ENCODE data around the gene SKIDA1.
A peak's percentile ranks its signal among the peaks of the same experiment; 100 is the strongest.
"Not testable (repeated sequence)": the region's sequence is repeated elsewhere in the genome, so short reads cannot be mapped to it uniquely, and the experiment has no call there.

The SKIDA1 gene
- long read RNA-seq = 0 reads

DNA sequence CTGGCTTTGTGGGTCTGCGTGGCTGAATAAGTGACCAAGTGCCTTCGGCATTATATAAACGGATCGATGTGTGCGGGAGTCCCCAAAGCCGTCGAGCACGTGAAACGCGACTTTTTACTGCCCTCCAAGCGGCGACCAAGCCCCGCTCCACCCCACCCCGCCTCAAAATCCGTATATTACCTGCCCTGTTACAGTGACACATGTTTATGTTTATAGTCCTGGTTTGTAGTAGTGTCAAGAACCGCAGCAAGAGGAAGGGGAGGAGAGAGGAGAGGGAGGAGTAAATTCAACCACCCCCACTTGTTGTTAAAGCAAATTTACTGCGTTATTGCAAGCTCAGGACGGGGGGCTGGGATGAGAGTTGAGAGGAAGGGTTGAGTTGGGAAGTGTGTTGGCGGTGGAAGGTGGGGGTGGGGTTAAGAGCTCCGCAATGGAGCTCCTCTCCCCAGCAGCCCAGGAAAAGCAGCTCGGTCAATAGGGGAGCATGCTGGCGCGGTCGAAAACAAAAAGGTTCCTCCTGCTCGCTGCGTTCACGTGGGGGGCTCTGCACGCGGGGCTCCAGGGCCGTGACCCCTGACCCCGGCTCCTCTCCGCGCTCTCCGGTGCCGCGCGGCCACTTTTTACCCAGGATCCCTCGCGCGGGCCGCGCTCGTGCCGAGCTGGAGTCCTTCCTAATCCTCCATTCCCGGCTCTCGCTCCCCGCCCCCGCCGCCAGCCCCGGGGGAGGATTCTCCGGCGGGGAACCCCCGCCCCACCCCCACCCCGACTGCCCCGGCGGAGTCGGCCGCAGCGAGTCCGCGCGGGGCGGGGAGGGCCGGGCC lies at the start of gene SKIDA1:
TSS of gene SKIDA1 (minus strand) at position 316 of the 821 bp plus-strand sequence. CDS start 7,860 bp downstream, outside the sequence.
- Histone ChIP-seq H3K27ac (replicated peaks) (peak within 1 kb of the TSS; percentile 93), H3K27me3 (ENCODE audit: insufficient read depth, poor library complexity, severe bottlenecking) (no peaks in the 10 kb centered on the region), H3K4me3 (replicated peaks; ENCODE audit: insufficient read depth, low read length) (peak within 1 kb of the TSS; percentile 43)
- TF ChIP-seq, protein P1, sequence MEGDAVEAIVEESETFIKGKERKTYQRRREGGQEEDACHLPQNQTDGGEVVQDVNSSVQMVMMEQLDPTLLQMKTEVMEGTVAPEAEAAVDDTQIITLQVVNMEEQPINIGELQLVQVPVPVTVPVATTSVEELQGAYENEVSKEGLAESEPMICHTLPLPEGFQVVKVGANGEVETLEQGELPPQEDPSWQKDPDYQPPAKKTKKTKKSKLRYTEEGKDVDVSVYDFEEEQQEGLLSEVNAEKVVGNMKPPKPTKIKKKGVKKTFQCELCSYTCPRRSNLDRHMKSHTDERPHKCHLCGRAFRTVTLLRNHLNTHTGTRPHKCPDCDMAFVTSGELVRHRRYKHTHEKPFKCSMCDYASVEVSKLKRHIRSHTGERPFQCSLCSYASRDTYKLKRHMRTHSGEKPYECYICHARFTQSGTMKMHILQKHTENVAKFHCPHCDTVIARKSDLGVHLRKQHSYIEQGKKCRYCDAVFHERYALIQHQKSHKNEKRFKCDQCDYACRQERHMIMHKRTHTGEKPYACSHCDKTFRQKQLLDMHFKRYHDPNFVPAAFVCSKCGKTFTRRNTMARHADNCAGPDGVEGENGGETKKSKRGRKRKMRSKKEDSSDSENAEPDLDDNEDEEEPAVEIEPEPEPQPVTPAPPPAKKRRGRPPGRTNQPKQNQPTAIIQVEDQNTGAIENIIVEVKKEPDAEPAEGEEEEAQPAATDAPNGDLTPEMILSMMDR (IDR thresholded peaks at IDR 0.05; ENCODE audit: insufficient read depth, low read length) = no peak
- peak; percentile 46; the same call in 1 of the 2 replicates for TF ChIP-seq POLR2AphosphoS5 (IDR thresholded peaks at IDR 0.05; ENCODE audit: low read depth)
- no peak for TF ChIP-seq GABPA (IDR thresholded peaks at IDR 0.05; ENCODE audit: low read depth)
- TF ChIP-seq, protein P2, sequence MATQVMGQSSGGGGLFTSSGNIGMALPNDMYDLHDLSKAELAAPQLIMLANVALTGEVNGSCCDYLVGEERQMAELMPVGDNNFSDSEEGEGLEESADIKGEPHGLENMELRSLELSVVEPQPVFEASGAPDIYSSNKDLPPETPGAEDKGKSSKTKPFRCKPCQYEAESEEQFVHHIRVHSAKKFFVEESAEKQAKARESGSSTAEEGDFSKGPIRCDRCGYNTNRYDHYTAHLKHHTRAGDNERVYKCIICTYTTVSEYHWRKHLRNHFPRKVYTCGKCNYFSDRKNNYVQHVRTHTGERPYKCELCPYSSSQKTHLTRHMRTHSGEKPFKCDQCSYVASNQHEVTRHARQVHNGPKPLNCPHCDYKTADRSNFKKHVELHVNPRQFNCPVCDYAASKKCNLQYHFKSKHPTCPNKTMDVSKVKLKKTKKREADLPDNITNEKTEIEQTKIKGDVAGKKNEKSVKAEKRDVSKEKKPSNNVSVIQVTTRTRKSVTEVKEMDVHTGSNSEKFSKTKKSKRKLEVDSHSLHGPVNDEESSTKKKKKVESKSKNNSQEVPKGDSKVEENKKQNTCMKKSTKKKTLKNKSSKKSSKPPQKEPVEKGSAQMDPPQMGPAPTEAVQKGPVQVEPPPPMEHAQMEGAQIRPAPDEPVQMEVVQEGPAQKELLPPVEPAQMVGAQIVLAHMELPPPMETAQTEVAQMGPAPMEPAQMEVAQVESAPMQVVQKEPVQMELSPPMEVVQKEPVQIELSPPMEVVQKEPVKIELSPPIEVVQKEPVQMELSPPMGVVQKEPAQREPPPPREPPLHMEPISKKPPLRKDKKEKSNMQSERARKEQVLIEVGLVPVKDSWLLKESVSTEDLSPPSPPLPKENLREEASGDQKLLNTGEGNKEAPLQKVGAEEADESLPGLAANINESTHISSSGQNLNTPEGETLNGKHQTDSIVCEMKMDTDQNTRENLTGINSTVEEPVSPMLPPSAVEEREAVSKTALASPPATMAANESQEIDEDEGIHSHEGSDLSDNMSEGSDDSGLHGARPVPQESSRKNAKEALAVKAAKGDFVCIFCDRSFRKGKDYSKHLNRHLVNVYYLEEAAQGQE (IDR thresholded peaks at IDR 0.05; ENCODE audit: insufficient replicate concordance, low read depth) = no peak
- TF ChIP-seq SPI1 (IDR thresholded peaks at IDR 0.05; ENCODE audit: borderline replicate concordance, low read depth) = peak; percentile 15; the same call in 1 of the 2 replicates
- peak in 1 of 2 experiments; percentile 64 for DNase-seq (ENCODE audit: low read depth in 1 of 2, low spot score in 1 of 2)

DNA sequence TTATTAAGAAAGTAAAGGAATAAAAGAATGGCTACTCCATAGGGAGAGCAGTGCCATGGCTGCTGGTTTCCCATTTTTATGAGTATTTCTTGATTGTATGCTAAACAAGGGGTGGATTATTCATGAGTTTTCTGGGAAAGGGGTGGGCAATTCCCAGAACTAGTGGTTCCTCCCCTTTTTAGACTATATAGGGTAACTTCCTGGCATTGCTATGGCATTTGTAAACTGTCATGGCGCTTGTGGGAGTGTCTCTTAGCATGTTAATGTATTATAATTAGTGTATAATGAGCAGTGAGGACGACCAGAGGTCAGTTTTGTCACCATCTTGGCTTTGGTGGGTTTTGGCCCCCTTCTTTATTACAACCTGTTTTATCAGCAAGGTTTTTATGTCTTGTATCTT lies 49.0 kb upstream of the SKIDA1 start:
- DNase-seq (ENCODE audit: low read depth in 1 of 2, low spot score in 1 of 2); H3K27me3 ChIP-seq (ENCODE audit: insufficient read depth, poor library complexity, severe bottlenecking); H3K4me3 ChIP-seq (replicated peaks; ENCODE audit: insufficient read depth, low read length); H3K27ac ChIP-seq (replicated peaks): not testable (repeated sequence)

DNA sequence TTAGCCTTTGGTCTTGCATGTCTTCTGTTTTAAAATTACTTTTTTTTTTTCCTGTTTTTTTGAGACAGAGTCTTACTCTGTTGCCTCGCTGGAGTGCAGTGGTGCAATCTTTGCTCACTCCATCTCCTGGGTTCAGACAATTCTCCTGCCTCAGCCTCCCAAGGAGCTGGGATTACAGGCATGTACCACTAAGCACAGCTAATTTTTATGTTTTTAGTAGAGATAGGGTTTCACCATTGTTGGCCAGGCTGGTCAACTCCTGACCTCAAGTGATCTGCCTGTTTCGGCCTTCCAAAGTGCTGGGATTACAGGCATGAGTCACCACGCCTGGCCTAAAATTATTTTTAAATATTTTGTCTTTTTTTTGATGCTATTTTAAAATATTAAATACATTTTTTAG lies 47.1 kb upstream of the SKIDA1 start:
- H3K27me3 ChIP-seq (ENCODE audit: insufficient read depth, poor library complexity, severe bottlenecking) = no peaks in the 10 kb centered on the region
- no peak for DNase-seq (ENCODE audit: low read depth in 1 of 2, low spot score in 1 of 2)
- TF ChIP-seq, protein P1 (IDR thresholded peaks at IDR 0.05; ENCODE audit: insufficient read depth, low read length) = no peak
- TF ChIP-seq, protein P2 (IDR thresholded peaks at IDR 0.05; ENCODE audit: insufficient replicate concordance, low read depth) = no peak
- no peak for TF ChIP-seq GABPA (IDR thresholded peaks at IDR 0.05; ENCODE audit: low read depth)
- no peak for TF ChIP-seq SPI1 (IDR thresholded peaks at IDR 0.05; ENCODE audit: borderline replicate concordance, low read depth)
- no peak for TF ChIP-seq POLR2AphosphoS5 (IDR thresholded peaks at IDR 0.05; ENCODE audit: low read depth)
- no peak overlapping the region for H3K27ac ChIP-seq (replicated peaks)
- no peak overlapping the region for H3K4me3 ChIP-seq (replicated peaks; ENCODE audit: insufficient read depth, low read length)

DNA sequence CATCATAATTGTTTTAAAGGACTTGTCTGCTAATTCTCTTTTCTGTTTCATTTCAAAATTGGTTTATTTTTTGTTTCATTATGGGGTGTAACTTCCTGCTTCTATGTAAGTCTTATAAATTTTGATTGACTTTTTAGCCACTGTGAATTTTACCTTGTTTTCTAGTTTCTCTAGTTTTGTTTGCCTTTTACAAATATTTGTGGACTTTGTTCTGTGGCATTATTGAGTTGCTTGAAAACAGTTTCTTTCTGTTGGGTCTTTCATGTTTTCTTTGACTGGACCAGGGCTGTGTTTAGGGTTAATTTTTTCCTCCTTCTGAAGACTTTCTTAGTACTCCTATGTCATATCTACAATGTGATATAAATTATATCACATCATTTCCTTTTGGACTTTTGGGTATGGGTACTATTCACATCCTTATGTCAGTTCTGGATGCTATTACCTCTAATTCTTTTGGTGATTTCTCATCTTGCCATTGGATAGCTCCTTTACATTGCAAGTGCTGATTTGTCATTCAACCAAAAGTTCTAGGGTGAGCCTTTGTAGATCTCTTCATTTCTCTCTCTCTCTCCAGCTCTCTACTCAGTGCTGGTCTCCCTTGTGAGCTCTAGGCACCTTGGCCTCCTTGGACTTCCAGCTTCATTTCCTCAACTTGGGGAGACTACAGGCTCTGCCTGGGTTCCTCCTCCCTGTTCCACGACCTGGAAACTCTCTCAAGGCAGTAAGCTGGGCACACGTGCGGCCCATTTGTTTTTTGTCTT lies 45.5 kb upstream of the SKIDA1 start:
- no peak for DNase-seq (ENCODE audit: low read depth in 1 of 2, low spot score in 1 of 2)
- no peak overlapping the region for H3K4me3 ChIP-seq (replicated peaks; ENCODE audit: insufficient read depth, low read length)
- no peak overlapping the region for H3K27ac ChIP-seq (replicated peaks)
- no peaks in the 10 kb centered on the region for H3K27me3 ChIP-seq (ENCODE audit: insufficient read depth, poor library complexity, severe bottlenecking)
- TF ChIP-seq, protein P2 (IDR thresholded peaks at IDR 0.05; ENCODE audit: insufficient replicate concordance, low read depth) = no peak
- TF ChIP-seq SPI1 (IDR thresholded peaks at IDR 0.05; ENCODE audit: borderline replicate concordance, low read depth) (no peak), POLR2AphosphoS5 (IDR thresholded peaks at IDR 0.05; ENCODE audit: low read depth) (no peak), GABPA (IDR thresholded peaks at IDR 0.05; ENCODE audit: low read depth) (no peak)
- TF ChIP-seq, protein P1 (IDR thresholded peaks at IDR 0.05; ENCODE audit: insufficient read depth, low read length) = no peak

DNA sequence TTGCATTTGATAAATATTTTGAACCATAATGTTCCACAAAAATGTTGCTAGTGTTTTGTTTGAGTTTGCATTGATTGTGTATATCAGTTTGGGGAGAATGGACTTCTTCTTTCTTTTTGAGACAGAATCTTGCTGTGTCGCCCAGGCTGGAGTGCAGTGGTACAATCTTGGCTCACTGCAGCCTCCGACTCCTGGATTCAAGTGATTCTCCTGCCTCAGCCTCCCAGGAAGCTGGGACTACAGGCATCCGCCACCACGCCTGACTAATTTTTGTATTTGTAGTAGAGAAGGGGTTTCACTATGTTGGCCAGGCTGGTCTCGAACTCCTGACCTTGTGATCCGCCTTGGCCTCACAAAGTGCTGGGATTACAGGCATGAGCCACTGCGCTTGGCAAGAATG lies 33.5 kb upstream of the SKIDA1 start:
- H3K4me3 ChIP-seq (replicated peaks; ENCODE audit: insufficient read depth, low read length); H3K27me3 ChIP-seq (ENCODE audit: insufficient read depth, poor library complexity, severe bottlenecking); DNase-seq (ENCODE audit: low read depth in 1 of 2, low spot score in 1 of 2); H3K27ac ChIP-seq (replicated peaks): not testable (repeated sequence)
